SK-N-SH (cell line): ENCODE measurements around the gene HHIPL1. TPM values are rescaled to one million over a fixed set of nuclear protein-coding genes. Genes with fewer than 3 reads are reported as not detected.

Source experiments
- CTCF ChIA-PET: fragments of 300-600, 350-600 bp; formaldehyde crosslinking; extraction: SDS; loops from one replicate; lab custom pipeline; 2021; lab: Yijun Ruan, JAX
- POLR2A ChIA-PET: fragments of 350-600 bp; sonication (Branson Sonifier 250); formaldehyde crosslinking; extraction: SDS; loops from one replicate; lab custom pipeline; 2020; ENCODE audit warnings: antibody characterized with exemption, inconsistent platforms; lab: Yijun Ruan, JAX
- DNase-seq: peaks from one replicate; pipeline ENCODE4 v3.0.0; 2012
- H2AFZ ChIP-seq: fragments of 200-600 bp; sonication (generic); 2 replicates; pipeline ENCODE4 v1.8.1; 2016; ENCODE audit warnings: antibody characterized with exemption, mild to moderate bottlenecking, low read depth
- H3F3A ChIP-seq: fragments of 200-600 bp; sonication (generic); replicated peaks from 2 replicates; pipeline ENCODE3; 2016; ENCODE audit warnings: antibody characterized with exemption, mild to moderate bottlenecking; ENCODE audit not compliant: insufficient read depth
- H3K27ac ChIP-seq, 2 experiments: fragments of 200-500 bp in 1 of 2; fragments of 200-600 bp in 1 of 2; sonication (Bioruptor generic) in 1 of 2; sonication (generic), shearing (Covaris generic) in 1 of 2; 2 replicates each; pipeline versions ENCODE4 v1.5.1 to v1.6.1; 2014 to 2016; ENCODE audit warnings: low read depth in 2 of 2, inconsistent platforms in 1 of 2, low read length in 1 of 2, mild to moderate bottlenecking in 1 of 2, mixed read lengths in 1 of 2
- H3K27me3 ChIP-seq: fragments of 200-600 bp; sonication (generic), shearing (Covaris generic); 2 replicates; pipeline ENCODE4 v1.6.1; 2016; ENCODE audit warnings: mixed run types; ENCODE audit not compliant: insufficient read depth
- H3K36me3 ChIP-seq, 2 experiments: fragments of 200-500 bp in 1 of 2; fragments of 200-600 bp in 1 of 2; sonication (Bioruptor generic) in 1 of 2; sonication (generic) in 1 of 2; replicated peaks in 1 of 2; 2 replicates each; pipeline versions ENCODE3 to v1.5.1; 2014 to 2016; ENCODE audit warnings: low read length in 1 of 2, mild to moderate bottlenecking in 1 of 2; ENCODE audit not compliant: insufficient read depth in 2 of 2, control insufficient read depth in 1 of 2
- H3K4me1 ChIP-seq, 2 experiments: fragments of 200-500 bp in 1 of 2; fragments of 200-600 bp in 1 of 2; sonication (Bioruptor generic) in 1 of 2; sonication (generic), shearing (Covaris generic) in 1 of 2; 2 replicates each; pipeline versions ENCODE4 v1.5.1 to v1.6.1; 2014 to 2016; ENCODE audit warnings: low read depth in 1 of 2, low read length in 1 of 2, mixed run types in 1 of 2; ENCODE audit not compliant: insufficient read depth in 2 of 2, control insufficient read depth in 1 of 2
- H3K4me2 ChIP-seq: fragments of 200-600 bp; sonication (generic), shearing (Covaris generic); 2 replicates; pipeline ENCODE4 v1.6.1; 2017; ENCODE audit warnings: mixed run types
- H3K4me3 ChIP-seq, 2 experiments: fragments of 200-500 bp in 1 of 2; fragments of 200-600 bp in 1 of 2; sonication (Bioruptor generic) in 1 of 2; sonication (generic), shearing (Covaris generic) in 1 of 2; 2 replicates each; pipeline versions ENCODE4 v1.5.1 to v1.8.1; 2014 to 2016; ENCODE audit warnings: low read depth in 2 of 2, inconsistent platforms in 1 of 2, low read length in 1 of 2, mild to moderate bottlenecking in 1 of 2, mixed read lengths in 1 of 2, moderate library complexity in 1 of 2
- H3K79me2 ChIP-seq: fragments of 200-600 bp; sonication (generic); 2 replicates; pipeline ENCODE4 v1.8.1; 2017; ENCODE audit warnings: mild to moderate bottlenecking; ENCODE audit not compliant: insufficient read depth
- H3K9ac ChIP-seq: fragments of 200-600 bp; sonication (generic); 2 replicates; pipeline ENCODE4 v1.6.1; 2017; ENCODE audit warnings: mixed run types
- H3K9me2 ChIP-seq: fragments of 200-600 bp; sonication (generic); 2 replicates; pipeline ENCODE4 v1.6.1; 2017; ENCODE audit warnings: mixed run types
- H3K9me3 ChIP-seq: fragments of 200-600 bp; sonication (generic); 2 replicates; pipeline ENCODE4 v1.6.1; 2017; ENCODE audit warnings: mixed run types, mild to moderate bottlenecking, moderate library complexity
- H4K20me1 ChIP-seq: fragments of 200-600 bp; sonication (generic); 2 replicates; pipeline ENCODE4 v1.6.1; 2017; ENCODE audit warnings: mild to moderate bottlenecking, mixed run types; ENCODE audit not compliant: insufficient read depth
- CHD2 ChIP-seq: fragments of 150-350 bp; IDR thresholded peaks from 2 replicates; pipeline ENCODE4 v1.6.1; 2018; ENCODE audit warnings: low read length; ENCODE audit not compliant: partially characterized antibody
- CTCF ChIP-seq: fragments of 200-600 bp; sonication (generic); IDR thresholded peaks from 2 replicates; pipeline ENCODE4 v1.6.1; 2017; ENCODE audit warnings: antibody characterized with exemption, mild to moderate bottlenecking, moderate library complexity
- EP300 ChIP-seq, 2 experiments: IDR thresholded peaks; 2 replicates each; pipeline versions ENCODE4 v1.4.0 to v1.6.1; 2012; ENCODE audit warnings: borderline replicate concordance in 1 of 2, low read depth in 1 of 2, low read length in 1 of 2
- FOSL2 ChIP-seq: IDR thresholded peaks from 2 replicates; pipeline ENCODE4 v1.4.0; 2012; ENCODE audit warnings: low read depth, mild to moderate bottlenecking, moderate library complexity, borderline replicate concordance
- FOXJ3 ChIP-seq: sonication (generic); formaldehyde crosslinking; IDR thresholded peaks from 2 replicates; pipeline ENCODE4 v1.5.1; 2020; ENCODE audit warnings: mild to moderate bottlenecking, missing genetic modification reagents
- GATA2 ChIP-seq: sonication (generic); formaldehyde crosslinking; IDR thresholded peaks from 2 replicates; pipeline ENCODE4 v1.5.0; 2020; ENCODE audit warnings: mild to moderate bottlenecking, missing genetic modification reagents
- MAX ChIP-seq: IDR thresholded peaks from 2 replicates; pipeline ENCODE4 v1.4.0; 2012; ENCODE audit warnings: low read depth
- MEF2A ChIP-seq: IDR thresholded peaks from 2 replicates; pipeline ENCODE4 v1.4.0; 2012; ENCODE audit warnings: low read depth, borderline replicate concordance
- NRF1 ChIP-seq: IDR thresholded peaks from 2 replicates; pipeline ENCODE4 v1.6.1; 2012; ENCODE audit warnings: low read depth, mild to moderate bottlenecking, low read length
- POLR2AphosphoS5 ChIP-seq: IDR thresholded peaks from 2 replicates; pipeline ENCODE4 v1.6.1; 2012; ENCODE audit warnings: low read depth, low read length
- REST ChIP-seq: IDR thresholded peaks from 2 replicates; pipeline ENCODE4 v1.6.1; 2012; ENCODE audit warnings: mild to moderate bottlenecking, low read depth, low read length, moderate library complexity
- RFX5 ChIP-seq: IDR thresholded peaks from 2 replicates; pipeline ENCODE4 v1.6.1; 2012; ENCODE audit warnings: mild to moderate bottlenecking, improper control_type of control experiment, low read length
- RXRA ChIP-seq: IDR thresholded peaks from 2 replicates; pipeline ENCODE4 v1.4.0; 2012; ENCODE audit warnings: low read depth, mild to moderate bottlenecking, borderline replicate concordance
- SIN3A ChIP-seq: IDR thresholded peaks from 2 replicates; pipeline ENCODE4 v1.6.1; 2012; ENCODE audit warnings: low read depth, mild to moderate bottlenecking, low read length, moderate library complexity, borderline replicate concordance
- SMC3 ChIP-seq: IDR thresholded peaks from 2 replicates; pipeline ENCODE4 v1.6.1; 2012; ENCODE audit warnings: low read depth, low read length, improper control_type of control experiment
- TEAD4 ChIP-seq: IDR thresholded peaks from 2 replicates; pipeline ENCODE4 v1.4.0; 2012; ENCODE audit warnings: mild to moderate bottlenecking, borderline replicate concordance; ENCODE audit not compliant: insufficient read depth
- ZBTB33 ChIP-seq: IDR thresholded peaks from 2 replicates; pipeline ENCODE4 v1.4.0; 2012; ENCODE audit warnings: low read depth, borderline replicate concordance
- WGBS: methylation state at CpG from one replicate; pipeline ENCODE4 v1.1.6; 2017; ENCODE audit warnings: low lambda C conversion rate; 5-methylcytosine and 5-hydroxymethylcytosine counted together
- polyA plus RNA-seq, 3 experiments: library from polyadenylated mRNA; depleted of rRNA; stranded (reverse); fragments of >200 nt; gene quantifications; 2 replicates each; pipeline ENCODE4 v1.2.3, GENCODE V29; 2012

HHIPL1 gene
- polyA plus RNA-seq, 1 of the 3 experiments (the other 2 are of a cell fraction), result 0.02 TPM

- Histone ChIP-seq H3K27me3 (no peaks in the 10 kb centered on the region), H3K9me3 (no peaks in the 10 kb centered on the region), H2AFZ (peak overlapping the region; percentile 82), H3K79me2 (peaks cover 39% of the 10 kb centered on the region), H4K20me1 (peaks cover 31% of the 10 kb centered on the region), H3K4me3 (peak overlapping the region; percentile 89 to 90), H3K9ac (peak overlapping the region; percentile 95), H3K27ac (peak overlapping the region; percentile 82 to 96), H3K4me2 (peak overlapping the region; percentile 97), H3K36me3 (no peaks in the 10 kb centered on the region), H3F3A (no peaks in the 10 kb centered on the region), H3K9me2 (no peaks in the 10 kb centered on the region), H3K4me1 (peaks cover 22 to 49% of the 10 kb centered on the region in 2 experiments)
- DNase-seq, result peak; percentile 82
- ChIA-PET CTCF (interaction anchor here (0.8 to 4.9 kb wide), 14 partner anchors 9 to 87 kb away, joined by 3 to 37 read pairs (median 5); no protein-coding TSS in a partner anchor), POLR2A (interaction anchor here (1.1 to 3.5 kb wide), 8 partner anchors 9 to 124 kb away, joined by 3 to 19 read pairs (median 5); partner anchors contain the start of genes CCNK and SETD3)
- no peak for TF ChIP-seq CTCF
- no peak for TF ChIP-seq POLR2AphosphoS5
- no peak for TF ChIP-seq EP300 (IDR thresholded peaks at IDR 0.05; ENCODE audit: borderline replicate concordance in 1 of 2, low read depth in 1 of 2, low read length in 1 of 2)
- under 1% methylated on average over 25 of the region's 50 CpGs for WGBS
Observed at GRCh38 chr14:99604766-99605298, 40.1 kb upstream of the HHIPL1 start.

GRCh38 chr14:99605299-99605961, 39.5 kb upstream of the HHIPL1 start:
- H3K36me3 ChIP-seq, result no peaks in the 10 kb centered on the region
- H3K4me1 ChIP-seq, result peaks cover 18 to 43% of the 10 kb centered on the region in 2 experiments
- H3K79me2 ChIP-seq, result peaks cover 33% of the 10 kb centered on the region
- peak; percentile 84 for DNase-seq
- TF ChIP-seq MAX, result peak; percentile 70
- no peak for TF ChIP-seq FOSL2
- peak; percentile 25; the same call in 1 of the 2 replicates for TF ChIP-seq SMC3
- peak; percentile 49 for TF ChIP-seq NRF1
- no peak for TF ChIP-seq TEAD4
- no peak for TF ChIP-seq RFX5
- no peak for TF ChIP-seq REST
- peak; percentile 7 for TF ChIP-seq CHD2
- TF ChIP-seq SIN3A, result peak; percentile 69; the same call in 1 of the 2 replicates
- peak; percentile 47; the same call in 1 of the 2 replicates for TF ChIP-seq GATA2 (CRISPR knock-in tag)
- TF ChIP-seq MEF2A, result no peak
- no peak for TF ChIP-seq RXRA
- TF ChIP-seq ZBTB33, result no peak
- TF ChIP-seq POLR2AphosphoS5, result 0 out of 2 replicates have a peak, but pooled peaks have one; percentile 36
- no peak for TF ChIP-seq FOXJ3 (CRISPR knock-in tag)
- TF ChIP-seq, all 33 proteins: peak for 7
- H3K9ac ChIP-seq, result peak overlapping the region; percentile 95
- H3K9me2 ChIP-seq, result no peaks in the 10 kb centered on the region
- peak overlapping the region; percentile 87 for H2AFZ ChIP-seq
- H3K27me3 ChIP-seq, result no peaks in the 10 kb centered on the region
- peak overlapping the region; percentile 82 to 96 for H3K27ac ChIP-seq
- peak overlapping the region; percentile 89 to 90 for H3K4me3 ChIP-seq
- WGBS, result 9% methylated on average over 14 of the region's 38 CpGs
- ChIA-PET POLR2A (interaction anchor here (1.0 to 3.5 kb wide), 8 partner anchors 13 to 125 kb away, joined by 3 to 19 read pairs (median 5); partner anchors contain the start of genes CCNK and SETD3), CTCF (interaction anchor here (0.8 to 4.9 kb wide), 13 partner anchors 9 to 88 kb away, joined by 3 to 37 read pairs (median 4); no protein-coding TSS in a partner anchor)
- peaks cover 25% of the 10 kb centered on the region for H4K20me1 ChIP-seq
- no peaks in the 10 kb centered on the region for H3F3A ChIP-seq
- peak overlapping the region; percentile 97 for H3K4me2 ChIP-seq
- no peaks in the 10 kb centered on the region for H3K9me3 ChIP-seq
